ENCODE data around the gene DYNLRB1.

The DYNLRB1 gene

GRCh38 chr20:34542439-34542838 is 26.2 kb downstream of the DYNLRB1 start:
- no peak for TF ChIP-seq MYC (IDR thresholded peaks at IDR 0.05; ENCODE audit: low read depth, low read length)
- no peak for TF ChIP-seq POLR2A (IDR thresholded peaks at IDR 0.05; ENCODE audit: extremely low read depth, insufficient read length)
- TF ChIP-seq CTCF (IDR thresholded peaks at IDR 0.05; ENCODE audit: low read depth, low read length): no peak
- TF ChIP-seq MAX (IDR thresholded peaks at IDR 0.05; ENCODE audit: low read depth, low read length): no peak
- no peak for DNase-seq (ENCODE audit: low read depth)
- no peak overlapping the region for H3K4me3 ChIP-seq (ENCODE audit: low read depth, low read length)

GRCh38 chr20:34543463-34544056 is 27.3 kb downstream of the DYNLRB1 start:
- no peak for DNase-seq (ENCODE audit: low read depth)
- H3K4me3 ChIP-seq (ENCODE audit: low read depth, low read length): no peak overlapping the region
- no peak for TF ChIP-seq MYC (IDR thresholded peaks at IDR 0.05; ENCODE audit: low read depth, low read length)
- TF ChIP-seq CTCF (IDR thresholded peaks at IDR 0.05; ENCODE audit: low read depth, low read length): no peak
- no peak for TF ChIP-seq POLR2A (IDR thresholded peaks at IDR 0.05; ENCODE audit: extremely low read depth, insufficient read length)
- no peak for TF ChIP-seq MAX (IDR thresholded peaks at IDR 0.05; ENCODE audit: low read depth, low read length)

- no peak overlapping the region for H3K4me3 ChIP-seq (ENCODE audit: low read depth, low read length)
- TF ChIP-seq POLR2A (IDR thresholded peaks at IDR 0.05; ENCODE audit: extremely low read depth, insufficient read length) (no peak), CTCF (IDR thresholded peaks at IDR 0.05; ENCODE audit: low read depth, low read length) (no peak), MAX (IDR thresholded peaks at IDR 0.05; ENCODE audit: low read depth, low read length) (no peak), MYC (IDR thresholded peaks at IDR 0.05; ENCODE audit: low read depth, low read length) (no peak)
- no peak for DNase-seq (ENCODE audit: low read depth)
Measured at GRCh38 chr20:34544109-34544796, 28.0 kb downstream of the DYNLRB1 start.

- TF ChIP-seq POLR2A (IDR thresholded peaks at IDR 0.05; ENCODE audit: extremely low read depth, insufficient read length) (no peak), CTCF (IDR thresholded peaks at IDR 0.05; ENCODE audit: low read depth, low read length) (no peak), MAX (IDR thresholded peaks at IDR 0.05; ENCODE audit: low read depth, low read length) (no peak), MYC (IDR thresholded peaks at IDR 0.05; ENCODE audit: low read depth, low read length) (no peak)
- no peak overlapping the region for H3K4me3 ChIP-seq (ENCODE audit: low read depth, low read length)
- no peak for DNase-seq (ENCODE audit: low read depth)
Measured at GRCh38 chr20:34546751-34547181, 30.5 kb downstream of the DYNLRB1 start.

GRCh38 chr20:34547844-34548613 is 31.8 kb downstream of the DYNLRB1 start:
- no peak for TF ChIP-seq MYC (IDR thresholded peaks at IDR 0.05; ENCODE audit: low read depth, low read length)
- TF ChIP-seq MAX (IDR thresholded peaks at IDR 0.05; ENCODE audit: low read depth, low read length): no peak
- TF ChIP-seq POLR2A (IDR thresholded peaks at IDR 0.05; ENCODE audit: extremely low read depth, insufficient read length): no peak
- no peak for TF ChIP-seq CTCF (IDR thresholded peaks at IDR 0.05; ENCODE audit: low read depth, low read length)
- no peak for DNase-seq (ENCODE audit: low read depth)

More at GRCh38 chr20:34547844-34548613, 31.8 kb downstream of the DYNLRB1 start:
- no peak overlapping the region for H3K4me3 ChIP-seq (ENCODE audit: low read depth, low read length)

Measured in NB4 (cell line).